HepG2 (cell line): ENCODE measurements around the gene PIANP. TPM values are rescaled to one million over a fixed set of nuclear protein-coding genes. Genes with fewer than 3 reads are reported as not detected.

Experiments
- ATAC-seq: fragments of 200-7000 bp; cut with Tn5 transposase; 3 replicates; pipeline ENCODE4 v1.9.1; 2020; ENCODE audit warnings: mild to moderate bottlenecking, moderate library complexity
- BruUV-seq: library from RNA; stranded (reverse); fragments of 400-500 nt; replicated peaks from 2 replicates; lab custom pipeline; 2021; lab: Mats Ljungman, UMichigan
- CTCF ChIA-PET: fragments of 300-600 bp; formaldehyde crosslinking; extraction: SDS; loops from one replicate; lab custom pipeline; 2021; ENCODE audit warnings: low total read pairs, inconsistent platforms, low intra/inter-chr PET ratio; lab: Yijun Ruan, JAX
- POLR2A ChIA-PET: fragments of 350-600 bp; sonication (Branson Sonifier 250); formaldehyde crosslinking; loops from one replicate; lab custom pipeline; 2020; ENCODE audit warnings: antibody characterized with exemption, inconsistent platforms; lab: Yijun Ruan, JAX
- DNase-seq: peaks from one replicate; pipeline ENCODE4 v3.0.0-alpha.2; 2015; ENCODE audit warnings: low spot score
- FAIRE-seq: peaks from 3 replicates; lab custom pipeline; 2011; peaks lifted over from hg19 to GRCh38; lab: Jason Lieb, UNC
- H2AFZ ChIP-seq: one replicate; pipeline ENCODE4 v1.6.1; 2011; ENCODE audit warnings: low read length, inconsistent platforms
- H3K27ac ChIP-seq: fragments of 300-600 bp; 3 replicates; pipeline ENCODE4 v1.8.0; 2011; ENCODE audit warnings: mixed run types, mild to moderate bottlenecking, mixed read lengths, low read length, inconsistent platforms; ENCODE audit not compliant: insufficient read depth; ENCODE audit errors: extremely low read length
- H3K27me3 ChIP-seq, 2 experiments: fragments of 200-600 bp in 1 of 2; 2 replicates in 1 of 2; 3 replicates in 1 of 2; pipeline versions ENCODE4 v1.6.0 to v1.8.0; 2011; ENCODE audit warnings: low read length in 2 of 2, mild to moderate bottlenecking in 2 of 2, moderate library complexity in 2 of 2, inconsistent platforms in 1 of 2; ENCODE audit not compliant: insufficient read depth in 2 of 2, control insufficient read depth in 1 of 2
- H3K36me3 ChIP-seq, 2 experiments: fragments of 200-600 bp in 1 of 2; replicated peaks in 1 of 2; 2 replicates in 1 of 2; 3 replicates in 1 of 2; pipeline versions ENCODE4 v1.5.1 to v1.8.0; 2011; ENCODE audit warnings: low read length in 2 of 2, inconsistent platforms in 1 of 2; ENCODE audit not compliant: insufficient read depth in 2 of 2, control insufficient read depth in 1 of 2
- H3K4me1 ChIP-seq: 2 replicates; pipeline ENCODE4 v1.5.1; 2012; ENCODE audit warnings: low read length, inconsistent platforms; ENCODE audit not compliant: insufficient read depth
- H3K4me2 ChIP-seq: 2 replicates; pipeline ENCODE4 v1.6.0; 2011; ENCODE audit warnings: low read depth, low read length, inconsistent platforms
- H3K4me3 ChIP-seq, 3 experiments: fragments of 200-600 bp in 1 of 3; sonication (generic), shearing (Covaris generic) in 1 of 3; replicated peaks in 1 of 3; 2 replicates each; pipeline ENCODE4 v1.5.1; 2011 to 2016; ENCODE audit warnings: low read length in 3 of 3, inconsistent platforms in 2 of 3, low read depth in 2 of 3, mild to moderate bottlenecking in 2 of 3, control low read depth in 1 of 3, mixed read lengths in 1 of 3; ENCODE audit not compliant: insufficient read depth in 1 of 3
- H3K79me2 ChIP-seq: one replicate; pipeline ENCODE4 v1.6.1; 2011; ENCODE audit warnings: low read length, inconsistent platforms; ENCODE audit not compliant: insufficient read depth
- H3K9ac ChIP-seq: 2 replicates; pipeline ENCODE4 v1.6.0; 2011; ENCODE audit warnings: mild to moderate bottlenecking, low read depth, low read length, inconsistent platforms; ENCODE audit not compliant: insufficient read depth
- H3K9me3 ChIP-seq: 2 replicates; pipeline ENCODE4 v1.5.1; 2012; ENCODE audit warnings: mild to moderate bottlenecking, low read length
- H4K20me1 ChIP-seq: 2 replicates; pipeline ENCODE4 v1.6.0; 2011; ENCODE audit warnings: inconsistent platforms, mild to moderate bottlenecking, low read length, moderate library complexity; ENCODE audit not compliant: insufficient read depth
- ARID5B ChIP-seq: IDR thresholded peaks from 2 replicates; pipeline ENCODE4 v1.4.0; 2020; ENCODE audit warnings: mild to moderate bottlenecking, missing genetic modification reagents
- ATAD3A ChIP-seq: sonication (generic); formaldehyde crosslinking; IDR thresholded peaks from 2 replicates; pipeline ENCODE4 v1.4.0; 2020; ENCODE audit warnings: missing genetic modification reagents
- HDAC2 ChIP-seq: sonication (generic); formaldehyde crosslinking; IDR thresholded peaks from 2 replicates; pipeline ENCODE4 v1.4.0; 2020; ENCODE audit warnings: missing genetic modification reagents
- HOXA9 ChIP-seq: sonication (generic); formaldehyde crosslinking; IDR thresholded peaks from 2 replicates; pipeline ENCODE4 v1.8.1; 2022; ENCODE audit warnings: missing genetic modification reagents, mild to moderate bottlenecking, moderate library complexity, borderline replicate concordance
- KAT7 ChIP-seq: IDR thresholded peaks from 2 replicates; pipeline ENCODE4 v1.6.1; 2018; ENCODE audit warnings: borderline replicate concordance, missing compliant biosample characterization
- KDM2A ChIP-seq: sonication (generic); formaldehyde crosslinking; IDR thresholded peaks from 2 replicates; pipeline ENCODE4 v1.4.0; 2020; ENCODE audit warnings: low read depth, missing genetic modification reagents, borderline replicate concordance
- KMT2A ChIP-seq: sonication (generic); formaldehyde crosslinking; IDR thresholded peaks from 2 replicates; pipeline ENCODE4 v1.4.0; 2020; ENCODE audit warnings: missing genetic modification reagents
- RFX3 ChIP-seq: IDR thresholded peaks from 2 replicates; pipeline ENCODE4 v1.6.1; 2016; ENCODE audit warnings: missing biosample characterization, missing genetic modification reagents
- SP140L ChIP-seq: sonication (generic); formaldehyde crosslinking; IDR thresholded peaks from 2 replicates; pipeline ENCODE4 v1.4.0; 2020; ENCODE audit warnings: missing genetic modification reagents, borderline replicate concordance
- ZNF12 ChIP-seq: sonication (generic); formaldehyde crosslinking; IDR thresholded peaks from 2 replicates; pipeline ENCODE4 v1.5.0; 2020; ENCODE audit warnings: missing genetic modification reagents
- ZNF446 ChIP-seq: sonication (generic); formaldehyde crosslinking; IDR thresholded peaks from 2 replicates; pipeline ENCODE4 v1.5.0; 2020; ENCODE audit warnings: mild to moderate bottlenecking, missing genetic modification reagents
- ZNF710 ChIP-seq: sonication (generic); formaldehyde crosslinking; IDR thresholded peaks from 2 replicates; pipeline ENCODE4 v1.5.0; 2020; ENCODE audit warnings: mild to moderate bottlenecking, missing genetic modification reagents, borderline replicate concordance
- ZSCAN22 ChIP-seq: sonication (generic); formaldehyde crosslinking; IDR thresholded peaks from 2 replicates; pipeline ENCODE4 v1.4.0; 2020; ENCODE audit warnings: mild to moderate bottlenecking, missing genetic modification reagents
- WGBS: methylation state at CpG from one replicate; pipeline ENCODE4 v1.1.6; 2017; ENCODE audit warnings: low lambda C conversion rate; 5-methylcytosine and 5-hydroxymethylcytosine counted together
- in situ Hi-C: cut with HindIII; loops from 2 replicates; pipeline ENCODE4 v1.10.0; 2017; ENCODE audit warnings: low pct_unique_long_range_greater_than_20kb; ENCODE audit not compliant: extremely low pct_ligation_motif_present
- intact Hi-C: fragments of 100-400 bp; cut with micrococcal nuclease; formaldehyde crosslinking; loops from one replicate; pipeline ENCODE4 v1.10.0; 2022; ENCODE audit not compliant: unreplicated experiment
- polyA plus RNA-seq, 8 experiments: library from polyadenylated mRNA; depleted of rRNA in 3 of 8; stranded (reverse) in 7 of 8; unstranded in 1 of 8; fragments of >200 nt; fragmentation: Illumina TruSeq in 4 of 8; extraction: Trizol in 4 of 8; gene quantifications; 2 replicates each; pipeline versions ENCODE4 v1.2.1 to v1.2.3, GENCODE V29; 2011 to 2016; ENCODE audit warnings: low read depth in 4 of 8, missing spikeins in 1 of 8, mixed read lengths in 1 of 8; ENCODE audit not compliant: insufficient read depth in 1 of 8
- total RNA-seq, 5 experiments: library from RNA; depleted of rRNA; stranded (reverse); fragments of >200 nt; fragmentation: Illumina TruSeq; extraction: Trizol; gene quantifications; 2 replicates each; pipeline ENCODE4 v1.2.3, GENCODE V29; 2016; ENCODE audit warnings: low read depth in 1 of 5
- TF ChIP-seq, protein P1 (sequence below): sonication (generic); formaldehyde crosslinking; IDR thresholded peaks from 2 replicates; pipeline ENCODE4 v1.4.0; 2020; ENCODE audit warnings: missing genetic modification reagents, mild to moderate bottlenecking, borderline replicate concordance
- TF ChIP-seq, protein P2 (sequence below): sonication (generic); formaldehyde crosslinking; IDR thresholded peaks from 2 replicates; pipeline ENCODE4 v1.5.0; 2020; ENCODE audit warnings: missing genetic modification reagents, mild to moderate bottlenecking, borderline replicate concordance

Gene PIANP
- total and polyA plus RNA-seq, 2 of the 13 experiments (the other 11 are each of a cell fraction or from before 2014, with no cell fraction given), result not detected

- H3K4me3 ChIP-seq, result no peak overlapping the region
- no peak overlapping the region for H3K27ac ChIP-seq
- FAIRE-seq, result no peak
- H3K9ac ChIP-seq, result no peak overlapping the region
- H3K36me3 ChIP-seq, result peaks cover 31 to 44% of the 10 kb centered on the region in 2 experiments
- no TSS peak for BruUV-seq
- ATAC-seq, result no peak; the same call in 1 of the 3 replicates
- H3K4me2 ChIP-seq, result no peak overlapping the region
- H2AFZ ChIP-seq, result no peak overlapping the region
- in situ Hi-C loops (loop anchor here (5.0 kb wide), 1 partner anchor 36 kb away; no protein-coding TSS in a partner anchor), intact Hi-C loops (no loop called here)
- peaks cover 1% of the 10 kb centered on the region for H3K4me1 ChIP-seq
- CTCF ChIA-PET, result no interaction called here
- WGBS, result 95% methylated on average over 9 of the region's 13 CpGs
- peaks cover 6% of the 10 kb centered on the region for H3K79me2 ChIP-seq
- no peaks in the 10 kb centered on the region for H3K9me3 ChIP-seq
- no peak for DNase-seq
- POLR2A ChIA-PET, result interaction anchor here (0.8 to 1.3 kb wide), 2 partner anchors 22 kb away, joined by 3 to 4 read pairs; partner anchors contain the start of gene COPS7A
- H4K20me1 ChIP-seq, result no peaks in the 10 kb centered on the region
- no peaks in the 10 kb centered on the region for H3K27me3 ChIP-seq
- TF ChIP-seq ZNF446 (CRISPR knock-in tag) (no peak), KMT2A (no peak), ZSCAN22 (CRISPR knock-in tag) (no peak), ATAD3A (CRISPR knock-in tag) (no peak), SP140L (no peak), KAT7 (CRISPR knock-in tag) (no peak), HOXA9 (CRISPR knock-in tag) (no peak), KDM2A (CRISPR knock-in tag) (no peak), ZNF12 (no peak), ZNF710 (CRISPR knock-in tag) (no peak), HDAC2 (CRISPR knock-in tag) (no peak), RFX3 (CRISPR knock-in tag) (no peak), ARID5B (CRISPR knock-in tag) (no peak)
- TF ChIP-seq, protein P1, sequence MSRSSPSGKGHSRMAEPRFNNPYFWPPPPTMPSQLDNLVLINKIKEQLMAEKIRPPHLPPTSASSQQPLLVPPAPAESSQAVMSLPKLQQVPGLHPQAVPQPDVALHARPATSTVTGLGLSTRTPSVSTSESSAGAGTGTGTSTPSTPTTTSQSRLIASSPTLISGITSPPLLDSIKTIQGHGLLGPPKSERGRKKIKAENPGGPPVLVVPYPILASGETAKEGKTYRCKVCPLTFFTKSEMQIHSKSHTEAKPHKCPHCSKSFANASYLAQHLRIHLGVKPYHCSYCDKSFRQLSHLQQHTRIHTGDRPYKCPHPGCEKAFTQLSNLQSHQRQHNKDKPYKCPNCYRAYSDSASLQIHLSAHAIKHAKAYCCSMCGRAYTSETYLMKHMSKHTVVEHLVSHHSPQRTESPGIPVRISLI (CRISPR knock-in tag), result no peak
- TF ChIP-seq, protein P2, sequence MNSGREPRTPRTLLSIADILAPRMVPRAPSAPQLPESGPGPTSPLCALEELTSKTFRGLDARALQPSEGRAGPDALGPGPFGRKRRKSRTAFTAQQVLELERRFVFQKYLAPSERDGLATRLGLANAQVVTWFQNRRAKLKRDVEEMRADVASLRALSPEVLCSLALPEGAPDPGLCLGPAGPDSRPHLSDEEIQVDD (CRISPR knock-in tag), result no peak
Observed at GRCh38 chr12:6745741-6746525, 45.3 kb upstream of the PIANP start.
